H1 (cell line): ENCODE results near the gene HLA-F. TPM values are rescaled to one million over a fixed set of nuclear protein-coding genes. Genes with fewer than 3 reads are reported as not detected.

Experiments
- CTCF ChIA-PET: fragments of 300-600 bp; sonication (Branson Sonifier 250); formaldehyde crosslinking; loops from one replicate; lab custom pipeline; 2021; ENCODE audit not compliant: partially characterized antibody; lab: Charles Lee
- POLR2A ChIA-PET: fragments of 300-600 bp; sonication (Branson Sonifier 250); formaldehyde crosslinking; loops from one replicate; lab custom pipeline; 2021; ENCODE audit warnings: inconsistent platforms; ENCODE audit not compliant: partially characterized antibody; lab: Charles Lee
- DNase-seq, 2 experiments: peaks; one replicate each; pipeline versions ENCODE4 v3.0.0 to v3.0.0-alpha.2; 2010 to 2022; ENCODE audit warnings: low spot score in 2 of 2, low read depth in 1 of 2, mixed read lengths in 1 of 2
- FAIRE-seq: peaks from 2 replicates; lab custom pipeline; 2011; peaks lifted over from hg19 to GRCh38; lab: Jason Lieb, UNC
- H2AFZ ChIP-seq: 2 replicates; pipeline ENCODE4 v1.8.1; 2012; ENCODE audit warnings: low read length, inconsistent platforms
- H2AK5ac ChIP-seq: 2 replicates; pipeline ENCODE4 v1.6.1; 2013; ENCODE audit warnings: low read depth, low read length
- H2BK120ac ChIP-seq: replicated peaks from 2 replicates; pipeline ENCODE3; 2013; ENCODE audit warnings: low read depth, low read length, inconsistent platforms
- H2BK12ac ChIP-seq: 2 replicates; pipeline ENCODE4 v1.6.1; 2013; ENCODE audit warnings: low read depth, low read length
- H2BK15ac ChIP-seq: 2 replicates; pipeline ENCODE4 v1.6.1; 2013; ENCODE audit warnings: low read length
- H2BK20ac ChIP-seq: 2 replicates; pipeline ENCODE4 v1.6.1; 2013; ENCODE audit warnings: low read length
- H2BK5ac ChIP-seq: 2 replicates; pipeline ENCODE4 v1.6.1; 2013; ENCODE audit warnings: low read depth, low read length
- H3K14ac ChIP-seq: 2 replicates; pipeline ENCODE4 v1.6.1; 2013; ENCODE audit warnings: inconsistent platforms; ENCODE audit not compliant: insufficient read length
- H3K18ac ChIP-seq: 2 replicates; pipeline ENCODE4 v1.6.1; 2013; ENCODE audit warnings: low read length; ENCODE audit errors: extremely low read depth
- H3K23ac ChIP-seq: 2 replicates; pipeline ENCODE4 v1.6.1; 2013; ENCODE audit warnings: inconsistent platforms; ENCODE audit not compliant: insufficient read length
- H3K23me2 ChIP-seq: 2 replicates; pipeline ENCODE4 v1.6.1; 2013; ENCODE audit warnings: low read depth, low read length
- H3K27ac ChIP-seq: 2 replicates; pipeline ENCODE4 v1.6.1; 2011; ENCODE audit warnings: low read depth, low read length, inconsistent platforms
- H3K27me3 ChIP-seq, 4 experiments: replicated peaks in 1 of 4; 1 replicate in 1 of 4; 2 replicates in 3 of 4; pipeline versions ENCODE4 v1.6.1 to v1.8.1; 2011 to 2013; ENCODE audit warnings: low read length in 3 of 4, mild to moderate bottlenecking in 3 of 4, inconsistent platforms in 2 of 4, mixed read lengths in 2 of 4, moderate library complexity in 1 of 4; ENCODE audit not compliant: control insufficient read depth in 3 of 4, insufficient read depth in 3 of 4; ENCODE audit errors: extremely low read depth in 1 of 4
- H3K36me3 ChIP-seq, 4 experiments: 2 replicates each; pipeline versions ENCODE4 v1.6.1 to v1.8.1; 2011 to 2013; ENCODE audit warnings: mild to moderate bottlenecking in 4 of 4, low read length in 3 of 4, moderate library complexity in 2 of 4, control low read depth in 1 of 4, inconsistent platforms in 1 of 4; ENCODE audit not compliant: insufficient read depth in 4 of 4, control insufficient read depth in 2 of 4
- H3K4ac ChIP-seq: replicated peaks from 2 replicates; pipeline ENCODE3; 2013; ENCODE audit warnings: low read length, low read depth, mixed read lengths, inconsistent platforms; ENCODE audit not compliant: insufficient read length
- H3K4me1 ChIP-seq, 4 experiments: replicated peaks in 1 of 4; 1 replicate in 1 of 4; 2 replicates in 3 of 4; pipeline versions ENCODE4 v1.6.1 to v1.8.1; 2011 to 2013; ENCODE audit warnings: low read length in 3 of 4, inconsistent platforms in 2 of 4, mixed read lengths in 1 of 4; ENCODE audit not compliant: insufficient read depth in 4 of 4, control insufficient read depth in 3 of 4
- H3K4me2 ChIP-seq, 2 experiments: 2 replicates each; pipeline versions ENCODE4 v1.6.1 to v1.8.1; 2011 to 2013; ENCODE audit warnings: low read depth in 2 of 2, low read length in 2 of 2, control low read depth in 1 of 2, inconsistent platforms in 1 of 2, mild to moderate bottlenecking in 1 of 2; ENCODE audit not compliant: insufficient read depth in 1 of 2
- H3K4me3 ChIP-seq, 4 experiments: fragments of 200-600, 300-600 bp in 1 of 4; sonication (generic), shearing (Covaris generic), sonication (Bioruptor Twin) in 1 of 4; 2 replicates each; pipeline versions ENCODE4 v1.5.1 to v1.8.1; 2011 to 2016; ENCODE audit warnings: low read length in 4 of 4, low read depth in 3 of 4, control low read depth in 2 of 4, inconsistent platforms in 2 of 4, mild to moderate bottlenecking in 2 of 4, mixed read lengths in 1 of 4, moderate library complexity in 1 of 4; ENCODE audit not compliant: insufficient read depth in 2 of 4; ENCODE audit errors: extremely low read depth in 1 of 4
- H3K56ac ChIP-seq: replicated peaks from 2 replicates; pipeline ENCODE3; 2013; ENCODE audit warnings: low read depth, mild to moderate bottlenecking, mixed read lengths, low read length, inconsistent platforms; ENCODE audit not compliant: insufficient read length
- H3K79me1 ChIP-seq: 2 replicates; pipeline ENCODE4 v1.6.1; 2013; ENCODE audit warnings: low read depth, low read length, control low read depth
- H3K79me2 ChIP-seq, 2 experiments: 2 replicates each; pipeline versions ENCODE4 v1.6.1 to v1.8.1; 2012 to 2013; ENCODE audit warnings: low read length in 2 of 2, mild to moderate bottlenecking in 2 of 2, inconsistent platforms in 1 of 2; ENCODE audit not compliant: insufficient read depth in 2 of 2, control insufficient read depth in 1 of 2
- H3K9ac ChIP-seq, 4 experiments: replicated peaks in 1 of 4; 1 replicate in 1 of 4; 2 replicates in 3 of 4; pipeline versions ENCODE4 v1.6.1 to v1.8.1; 2011 to 2013; ENCODE audit warnings: low read depth in 3 of 4, low read length in 3 of 4, control low read depth in 2 of 4, mild to moderate bottlenecking in 2 of 4, moderate library complexity in 2 of 4, inconsistent platforms in 1 of 4; ENCODE audit errors: extremely low read depth in 1 of 4
- H3K9me3 ChIP-seq, 2 experiments: 2 replicates each; pipeline versions ENCODE4 v1.6.1 to v1.8.1; 2012 to 2013; ENCODE audit warnings: mild to moderate bottlenecking in 2 of 2, moderate library complexity in 2 of 2, control low read depth in 1 of 2, inconsistent platforms in 1 of 2, low read depth in 1 of 2, low read length in 1 of 2, mixed read lengths in 1 of 2; ENCODE audit not compliant: insufficient read depth in 2 of 2
- H4K20me1 ChIP-seq, 2 experiments: replicated peaks in 1 of 2; 2 replicates each; pipeline versions ENCODE3 to v1.8.1; 2011 to 2013; ENCODE audit warnings: inconsistent platforms in 2 of 2, low read length in 2 of 2, mild to moderate bottlenecking in 1 of 2; ENCODE audit not compliant: insufficient read depth in 2 of 2, control insufficient read depth in 1 of 2
- H4K5ac ChIP-seq: 2 replicates; pipeline ENCODE4 v1.6.1; 2013; ENCODE audit warnings: low read length, low read depth, mixed read lengths, inconsistent platforms; ENCODE audit not compliant: insufficient read length
- H4K8ac ChIP-seq: 2 replicates; pipeline ENCODE4 v1.8.0; 2013; ENCODE audit warnings: mild to moderate bottlenecking, moderate library complexity, low read length, inconsistent platforms; ENCODE audit not compliant: insufficient read depth; ENCODE audit errors: extremely low read depth
- H4K91ac ChIP-seq: replicated peaks from 2 replicates; pipeline ENCODE3; 2013; ENCODE audit warnings: low read length, mixed read lengths, inconsistent platforms; ENCODE audit not compliant: insufficient read length
- CBX5 ChIP-seq: fragments of 300-800, 300-1000 bp; sonication (generic); IDR thresholded peaks from 2 replicates; pipeline ENCODE4 v1.7.1; 2016; ENCODE audit warnings: antibody characterized with exemption, low read length, low read depth
- HDAC2 ChIP-seq, 2 experiments: fragments of 300-600 bp in 1 of 2; sonication (generic) in 1 of 2; IDR thresholded peaks; 2 replicates each; pipeline ENCODE4 v1.6.1; 2011 to 2012; ENCODE audit warnings: low read depth in 2 of 2, low read length in 2 of 2, mild to moderate bottlenecking in 2 of 2, moderate library complexity in 2 of 2, borderline replicate concordance in 1 of 2, inconsistent platforms in 1 of 2
- KDM1A ChIP-seq: fragments of 200-600, 300-600 bp; sonication (generic); IDR thresholded peaks from 2 replicates; pipeline ENCODE4 v1.7.1; 2016; ENCODE audit warnings: mild to moderate bottlenecking, low read length, borderline replicate concordance
- RFX5 ChIP-seq: IDR thresholded peaks from 2 replicates; pipeline ENCODE4 v1.6.1; 2011; ENCODE audit warnings: low read depth, low read length, improper control_type of control experiment, borderline replicate concordance
- SRF ChIP-seq: IDR thresholded peaks from 2 replicates; pipeline ENCODE4 v1.6.1; 2011; ENCODE audit warnings: mild to moderate bottlenecking, low read depth, low read length, moderate library complexity
- ZNF274 ChIP-seq: IDR thresholded peaks from 2 replicates; pipeline ENCODE4 v1.7.0; 2012; ENCODE audit warnings: low read length, borderline replicate concordance; ENCODE audit errors: extremely low read depth
- WGBS, 2 experiments: shearing (Covaris generic) in 1 of 2; methylation state at CpG; one replicate each; pipeline versions ENCODE4 v1.1.6 to v1.1.7; 2013 to 2015; ENCODE audit warnings: low lambda C conversion rate in 2 of 2, mixed read lengths in 2 of 2, inconsistent platforms in 1 of 2, low coverage in 1 of 2, missing lambda C conversion rate in 1 of 2; ENCODE audit not compliant: insufficient replicate concordance in 2 of 2, insufficient coverage in 1 of 2, insufficient read length in 1 of 2; ENCODE audit errors: extremely low coverage in 1 of 2, missing lambda C conversion rate in 1 of 2; 5-methylcytosine and 5-hydroxymethylcytosine counted together
- polyA plus RNA-seq, 7 experiments: library from polyadenylated mRNA; depleted of rRNA in 3 of 7; stranded (reverse) in 5 of 7; unstranded in 2 of 7; fragments of >200 nt in 5 of 7; fragments of 200-250 nt in 2 of 7; gene quantifications; 1 replicate in 5 of 7; 2 replicates in 1 of 7; 4 replicates in 1 of 7; pipeline versions ENCODE4 v1.2.1 to v1.2.3, GENCODE V29; 2011 to 2013; ENCODE audit warnings: missing spikeins in 2 of 7, mixed read lengths in 2 of 7
- total RNA-seq: library from RNA; stranded (reverse); fragmentation: NEBNext Ultra II Directional; extraction: Animal tissue kit (Norgen Biotek cat#: 25700); gene quantifications from 2 replicates; pipeline ENCODE4 v1.2.1, GENCODE V29; 2021

The HLA-F gene
- total and polyA plus RNA-seq, 2 of the 8 experiments (the other 6 are each of a cell fraction or from before 2014, with no cell fraction given) = 9.6 to 11.7 TPM

DNA sequence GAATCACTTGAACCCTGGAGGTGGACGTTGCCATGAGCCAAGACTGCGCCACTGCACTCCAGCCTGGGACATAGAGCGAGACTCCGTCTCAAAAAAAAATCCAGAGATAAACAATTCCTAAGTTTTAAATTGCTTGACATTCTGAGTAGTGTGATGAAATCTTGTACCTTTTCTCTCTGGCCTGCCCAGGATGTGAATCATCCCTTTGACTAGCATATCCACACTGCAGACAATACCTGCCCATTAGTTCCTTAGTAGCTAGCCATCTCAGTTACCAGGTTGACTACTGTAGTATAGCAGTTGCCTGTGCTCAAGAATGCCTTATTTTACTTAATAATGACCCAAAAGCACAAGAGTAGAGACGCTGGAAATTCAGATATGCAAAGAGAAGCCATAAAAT is 45.1 kb upstream of the HLA-F start:
- Histone ChIP-seq H4K20me1 (no peaks in the 10 kb centered on the region), H4K8ac (no peak overlapping the region), H2AK5ac (no peak overlapping the region), H3K4me1 (peaks cover 0 to 3% (median 0%) of the 10 kb centered on the region in 4 experiments; a peak in 1 of 7 replicates), H2BK20ac (no peak overlapping the region), H3K23ac (no peak overlapping the region), H2BK120ac (no peak overlapping the region), H3K27ac (no peak overlapping the region), H3K18ac (no peak overlapping the region), H3K79me2 (no peaks in the 10 kb centered on the region), H3K56ac (no peak overlapping the region), H2BK15ac (no peak overlapping the region), H3K4me3 (no peak overlapping the region), H3K36me3 (no peaks in the 10 kb centered on the region), H3K4me2 (no peak overlapping the region), H3K27me3 (no peaks in the 10 kb centered on the region), H4K91ac (no peak overlapping the region), H3K9me3 (no peaks in the 10 kb centered on the region; a peak in 1 of 4 replicates), H3K9ac (no peak overlapping the region), H2AFZ (no peak overlapping the region), H2BK5ac (no peak overlapping the region), H3K79me1 (no peaks in the 10 kb centered on the region), H2BK12ac (no peak overlapping the region), H3K14ac (no peak overlapping the region), H3K4ac (no peak overlapping the region), H3K23me2 (no peaks in the 10 kb centered on the region; the same call in 1 of the 2 replicates), H4K5ac (no peak overlapping the region)
- DNase-seq (no peak), FAIRE-seq (no peak)
- ChIA-PET POLR2A (interaction anchor here (0.9 to 3.8 kb wide), 7 partner anchors 12 to 82 kb away, joined by 3 to 20 read pairs (median 3); no protein-coding TSS in a partner anchor), CTCF (interaction anchor here (1.2 to 12.7 kb wide), 3 partner anchors 15 to 22 kb away, joined by 5 to 502 read pairs (median 77); partner anchors contain the start of gene MOG)
- WGBS, 2 experiments = 85% methylated on average over 5 of the region's 5 CpGs; no CpG with 5 or more reads in 1 of the 2 experiments
- TF ChIP-seq ZNF274 (no peak), SRF (no peak), KDM1A (no peak), RFX5 (no peak), CBX5 (no peak), HDAC2 (IDR thresholded peaks at IDR 0.05; ENCODE audit: borderline replicate concordance in 1 of 2, low read depth in 2 of 2, low read length in 2 of 2) (no peak)
